Kidney capillary endothelial cell (primary cell): ENCODE results near the gene INPP5K.
"Not testable (repeated sequence)": the region's sequence is repeated elsewhere in the genome, so short reads cannot be mapped to it uniquely, and the experiment has no call there.

Source experiments
- DNase-seq: peaks from one replicate; pipeline ENCODE4 v3.0.0-alpha.2; 2018; ENCODE audit warnings: low spot score

INPP5K gene

DNA sequence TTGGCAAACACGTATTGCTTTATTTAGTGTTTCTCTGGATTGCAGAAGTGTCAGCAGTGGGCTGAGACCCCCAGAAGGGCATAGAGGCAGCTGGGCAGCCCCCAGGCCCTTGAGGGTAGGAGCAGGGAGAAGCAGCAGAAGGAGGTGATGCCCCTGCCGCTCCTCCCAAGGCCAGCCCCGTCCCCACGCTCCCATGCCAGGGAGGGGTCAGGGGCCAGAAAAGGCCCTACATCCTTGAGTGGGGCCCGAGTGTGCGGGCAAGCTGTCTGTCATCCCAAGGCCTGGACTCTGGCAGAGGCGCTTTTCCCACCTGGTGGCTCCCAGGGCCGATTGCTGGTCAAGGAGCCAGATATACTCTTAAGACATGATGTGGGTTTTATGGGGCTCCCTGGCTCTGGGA lies 52.2 kb downstream of the INPP5K start:
- no peak for DNase-seq

DNA sequence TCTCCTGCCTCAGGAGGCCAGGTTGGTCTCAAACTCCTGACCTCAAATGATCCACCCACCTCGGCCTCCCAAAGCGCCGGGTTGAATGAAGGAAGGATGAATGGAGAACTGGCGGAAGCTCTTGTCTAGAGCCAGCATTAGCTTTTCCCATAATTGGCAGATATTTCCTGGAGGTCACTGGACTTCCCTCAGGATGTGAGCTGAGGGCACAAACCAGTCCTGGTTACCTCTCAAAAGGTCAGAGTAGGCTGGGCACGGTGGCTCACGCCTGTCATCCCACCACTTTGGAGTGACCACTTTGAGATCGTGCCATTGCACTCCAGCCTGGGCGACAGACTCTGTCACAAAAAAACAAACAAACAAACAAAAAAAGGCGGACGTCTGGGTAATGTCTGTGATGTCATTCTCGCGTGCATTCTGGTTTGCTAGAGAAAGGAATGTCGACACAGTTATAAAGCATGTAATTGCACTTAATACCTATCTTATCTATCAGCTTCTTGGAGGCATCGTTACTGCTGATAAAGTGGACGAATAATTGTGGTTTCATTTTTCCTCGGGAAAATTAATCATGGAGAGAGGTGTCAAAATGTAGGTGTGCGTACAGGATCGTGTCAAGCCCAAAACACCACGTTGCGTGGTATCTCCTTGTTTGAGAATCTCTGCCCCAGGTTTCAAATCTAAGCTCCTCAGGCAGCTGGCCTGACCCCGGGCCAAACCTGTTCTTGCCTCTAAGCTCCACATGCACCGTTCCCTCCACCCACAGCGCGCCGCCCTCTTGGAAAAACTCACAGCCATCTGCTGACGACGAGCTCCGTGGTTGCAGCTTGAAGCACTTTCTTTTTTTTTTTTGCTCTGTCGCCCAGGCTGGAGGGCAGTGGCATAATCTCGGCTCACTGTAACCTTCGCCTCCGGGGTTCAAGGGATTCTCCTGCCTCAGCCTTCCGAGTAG lies 54.0 kb downstream of the INPP5K start:
- no peak for DNase-seq

DNA sequence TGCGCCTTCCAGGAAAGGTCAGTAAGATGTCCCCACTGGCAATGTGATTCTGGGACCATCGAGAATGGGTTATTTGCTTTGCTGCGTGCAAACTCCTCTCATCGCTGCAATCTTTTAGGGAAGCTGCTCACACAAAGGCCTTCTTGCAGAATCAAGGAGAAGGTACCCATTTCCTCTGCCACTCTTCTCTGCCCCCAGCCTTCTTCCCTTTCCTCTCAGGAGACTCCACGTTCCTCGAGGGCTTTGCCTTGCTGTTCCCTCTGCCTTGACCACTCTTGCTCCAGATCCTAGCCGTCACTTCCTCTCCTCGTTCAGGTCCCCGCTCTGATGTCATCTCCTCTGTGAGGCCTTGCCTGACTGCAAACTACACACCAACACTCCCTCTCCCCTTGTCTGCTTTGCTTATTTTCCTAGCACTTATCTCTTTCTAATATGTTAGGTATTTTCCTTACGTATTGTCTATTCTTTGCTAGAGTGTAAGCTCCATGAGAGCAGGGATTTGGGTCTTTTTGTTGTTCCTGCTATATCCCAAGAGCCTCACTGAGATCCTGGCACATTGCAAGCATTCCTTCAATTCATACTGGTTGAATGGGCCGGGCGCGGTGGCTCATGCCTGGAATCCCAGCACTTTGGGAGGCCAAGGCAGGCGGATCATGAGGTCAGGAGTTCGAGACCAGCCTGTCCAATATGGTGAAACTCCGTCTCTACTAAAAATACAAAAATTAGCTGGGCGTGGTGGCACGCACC lies 55.0 kb downstream of the INPP5K start:
- no peak for DNase-seq

DNA sequence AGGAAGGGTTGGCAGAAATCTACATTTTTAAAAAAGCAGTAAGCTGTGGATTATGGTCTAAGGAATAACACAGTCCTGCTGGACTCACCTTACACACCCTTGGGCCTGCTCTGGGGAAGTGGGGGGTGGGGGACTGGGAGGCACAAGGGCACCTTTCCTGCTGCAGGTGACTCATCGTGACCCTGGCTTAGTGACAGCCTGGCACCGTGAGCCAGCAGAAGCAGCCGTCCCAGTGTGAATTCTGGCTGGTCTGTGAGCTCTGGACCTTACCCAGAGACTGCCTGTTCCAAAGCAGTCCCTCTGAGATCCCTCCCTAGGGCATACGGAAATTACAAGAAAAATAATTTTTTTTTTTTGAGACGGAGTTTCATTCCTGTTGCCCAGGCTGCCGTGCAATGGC lies 56.2 kb downstream of the INPP5K start:
- no peak for DNase-seq

DNA sequence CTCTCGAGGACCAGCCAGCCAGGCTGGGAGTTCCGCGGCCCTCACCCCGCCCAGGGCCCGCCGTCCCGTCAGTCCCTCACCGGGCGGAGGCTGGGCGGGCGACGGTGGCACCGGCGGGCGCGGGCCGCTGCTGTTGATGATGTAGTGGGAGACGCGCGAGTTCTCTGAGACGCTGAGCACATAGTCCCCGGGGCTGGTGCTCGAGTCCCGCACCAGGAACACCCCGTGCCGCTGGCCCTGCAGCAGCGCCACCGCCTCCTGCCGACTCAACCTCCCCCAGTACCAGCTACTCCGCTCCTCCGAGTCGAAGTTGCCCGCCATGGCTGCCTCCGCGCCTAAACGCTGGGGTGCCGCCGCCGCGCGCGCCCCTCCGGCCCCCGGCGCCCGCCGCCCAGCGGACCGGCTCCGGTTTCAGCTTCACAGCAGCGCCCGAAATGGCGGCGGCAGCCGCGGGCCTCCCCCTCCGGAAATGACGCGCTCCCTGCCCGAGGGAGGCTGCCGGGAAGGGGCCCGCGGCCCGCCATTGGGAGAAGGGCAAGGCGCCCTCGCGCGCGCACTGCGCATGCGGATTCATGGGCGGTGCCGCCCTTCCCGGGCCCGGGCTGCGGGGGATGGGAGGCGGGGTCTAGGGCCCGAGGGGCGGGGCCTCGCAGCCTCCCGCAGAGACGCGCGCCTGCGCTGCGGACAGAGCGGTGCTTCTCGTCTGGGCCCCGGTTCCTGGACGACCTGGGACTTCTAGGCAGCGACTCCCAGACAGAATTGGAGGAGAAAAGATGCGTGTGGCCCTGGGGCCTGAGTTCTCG lies 60.4 kb downstream of the INPP5K start, which contains the start of gene CRK:
Gene CRK, minus strand, starts transcription at position 436 of the 803 bp plus-strand sequence. Its CDS starts 115 bp downstream, at position 321.
- peak; percentile 97 for DNase-seq

DNA sequence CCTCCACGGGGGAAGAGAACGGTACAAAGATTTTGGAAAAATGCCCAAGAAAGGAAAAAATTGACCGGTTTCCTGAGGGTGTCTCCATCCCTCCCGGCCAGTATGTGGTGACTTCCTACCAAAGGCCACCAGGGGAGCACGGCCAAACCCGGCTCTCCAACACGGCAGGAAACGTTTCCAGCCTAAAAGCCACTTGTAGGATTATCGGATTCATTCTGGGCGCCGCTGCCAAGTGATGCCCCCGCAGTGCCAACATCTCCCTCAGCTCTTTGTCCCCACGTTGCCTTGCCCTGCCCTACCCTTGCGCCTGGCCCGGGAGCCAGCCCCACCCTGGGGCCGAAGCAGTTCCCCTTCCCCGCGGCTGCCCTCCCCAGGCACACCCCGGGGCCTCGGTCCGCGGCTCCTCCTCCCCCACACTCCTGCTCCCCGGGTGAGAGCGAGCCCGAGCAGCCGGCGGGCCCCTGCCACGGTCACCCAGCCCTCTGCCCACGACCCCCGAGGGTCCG lies 61.1 kb downstream of the INPP5K start:
- peak; percentile 72 for DNase-seq

DNA sequence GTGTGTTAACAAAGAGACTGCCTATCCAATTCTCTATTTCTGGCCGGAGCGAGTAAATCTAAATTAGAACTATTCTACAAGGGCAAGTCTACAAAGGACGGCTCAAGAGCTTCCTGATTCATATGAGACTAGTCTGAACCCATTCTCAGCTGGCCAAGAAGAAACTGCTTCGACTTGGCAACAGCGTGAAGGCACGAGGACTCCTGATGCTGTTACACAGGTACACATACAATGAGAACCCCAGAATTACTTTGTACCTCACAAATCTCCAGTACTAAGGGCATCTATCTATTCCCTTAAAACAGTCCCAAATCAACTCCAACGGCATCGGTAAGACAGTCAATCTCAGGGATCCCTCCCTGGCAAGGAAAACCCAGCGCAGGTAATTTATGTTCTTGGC lies 61.9 kb downstream of the INPP5K start:
- DNase-seq, result no peak

DNA sequence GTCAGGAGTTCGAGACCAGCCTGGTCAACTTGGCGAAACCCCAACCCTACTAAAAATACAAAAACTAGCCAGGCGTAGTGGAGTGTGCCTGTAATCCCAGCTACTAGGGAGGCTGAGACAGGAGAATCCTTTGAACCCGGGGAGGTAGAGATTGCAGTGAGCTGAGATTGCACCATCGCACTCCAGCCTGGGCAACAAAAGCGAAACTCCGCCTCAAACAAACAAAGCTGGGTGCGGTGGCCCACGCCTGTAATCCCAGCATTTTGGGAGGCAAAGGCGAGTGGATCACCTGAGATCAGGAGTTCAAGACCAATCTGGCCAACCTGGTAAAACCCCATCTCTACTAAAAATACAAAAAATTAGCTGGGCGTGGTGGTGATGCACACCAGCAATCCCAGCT lies 62.7 kb downstream of the INPP5K start:
- DNase-seq, result not testable (repeated sequence)

DNA sequence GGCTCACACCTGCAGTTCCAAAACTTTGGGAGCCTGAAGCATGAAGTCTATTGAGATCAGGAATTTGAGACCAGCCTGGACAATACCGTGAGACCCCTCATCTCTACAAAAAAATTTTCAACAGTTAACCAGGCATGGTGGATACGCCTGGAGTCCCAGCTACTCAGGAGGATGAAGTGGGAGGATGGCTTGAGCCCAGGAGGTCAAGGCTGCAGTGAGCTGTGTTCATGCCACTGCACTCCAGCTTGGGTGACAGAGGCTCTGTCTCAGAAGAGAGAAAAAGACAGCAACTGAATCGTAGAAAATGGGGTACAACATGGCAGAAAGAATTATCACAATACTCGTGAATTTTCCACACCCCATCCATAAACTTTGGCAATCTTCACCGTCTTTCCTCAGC lies 63.6 kb downstream of the INPP5K start:
- no peak for DNase-seq

DNA sequence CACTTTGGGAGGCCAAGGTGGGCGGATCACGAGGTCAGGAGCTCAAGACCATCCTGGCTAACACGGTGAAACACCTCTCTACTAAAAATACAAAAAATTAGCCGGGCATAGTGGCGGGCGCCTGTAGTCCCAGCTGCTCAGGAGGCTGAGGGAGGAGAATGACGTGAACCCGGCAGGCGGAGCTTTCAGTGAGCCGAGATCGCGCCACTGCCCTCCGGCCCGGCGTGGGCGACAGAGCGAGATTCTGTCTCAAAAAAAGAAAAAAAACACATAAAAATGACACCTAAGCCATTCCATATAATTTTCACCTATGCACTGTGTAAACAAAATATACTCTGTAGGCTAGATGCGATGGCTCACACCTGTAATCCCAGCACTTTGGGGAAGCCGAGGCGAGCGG lies 66.2 kb downstream of the INPP5K start:
- not testable (repeated sequence) for DNase-seq

DNA sequence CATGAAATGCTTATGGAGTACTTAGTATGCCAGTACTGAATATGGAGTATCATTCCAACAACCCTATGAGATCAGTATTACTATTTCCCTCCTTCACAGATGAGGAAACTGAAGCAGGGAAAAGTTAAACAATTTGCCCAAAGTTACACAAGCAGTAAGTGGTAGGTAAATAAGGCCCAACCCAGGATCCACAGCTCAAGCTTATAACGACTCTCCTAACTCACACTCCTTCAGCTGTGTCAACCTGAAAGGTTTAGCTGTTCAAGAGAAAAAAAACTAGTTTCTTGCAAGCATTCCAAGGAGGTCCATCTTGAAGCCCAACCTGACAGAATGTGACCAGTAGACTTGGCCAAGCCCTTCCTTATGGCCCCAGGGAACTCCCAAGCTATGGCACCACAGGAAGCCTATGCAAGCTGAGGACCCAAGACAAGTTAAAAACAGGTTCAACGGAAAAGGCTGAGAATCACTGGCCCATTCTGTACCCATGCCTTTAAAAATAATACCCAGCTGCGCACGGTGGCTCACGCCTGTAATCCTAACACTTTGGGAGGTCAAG lies 66.9 kb downstream of the INPP5K start:
- DNase-seq, result no peak

DNA sequence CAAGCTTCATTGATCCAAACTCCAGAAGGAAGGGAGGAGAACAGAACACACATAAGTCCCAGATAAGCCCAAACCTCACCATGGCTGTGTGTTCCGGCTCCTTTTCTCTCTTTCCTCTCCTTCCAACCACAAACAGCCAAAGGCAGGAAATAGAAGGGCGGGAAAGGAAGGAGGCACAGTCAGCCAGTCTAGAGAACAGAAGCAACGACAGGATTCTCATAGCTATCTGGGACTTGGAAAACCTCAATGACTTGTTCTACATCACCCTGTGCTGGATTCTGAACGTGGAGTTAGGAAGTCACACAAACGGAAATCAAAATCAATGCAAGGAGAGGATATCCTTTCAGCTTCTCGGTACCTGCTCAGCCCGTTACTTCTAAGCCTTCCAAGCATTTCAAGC lies 69.4 kb downstream of the INPP5K start:
- peak; percentile 92 for DNase-seq

DNA sequence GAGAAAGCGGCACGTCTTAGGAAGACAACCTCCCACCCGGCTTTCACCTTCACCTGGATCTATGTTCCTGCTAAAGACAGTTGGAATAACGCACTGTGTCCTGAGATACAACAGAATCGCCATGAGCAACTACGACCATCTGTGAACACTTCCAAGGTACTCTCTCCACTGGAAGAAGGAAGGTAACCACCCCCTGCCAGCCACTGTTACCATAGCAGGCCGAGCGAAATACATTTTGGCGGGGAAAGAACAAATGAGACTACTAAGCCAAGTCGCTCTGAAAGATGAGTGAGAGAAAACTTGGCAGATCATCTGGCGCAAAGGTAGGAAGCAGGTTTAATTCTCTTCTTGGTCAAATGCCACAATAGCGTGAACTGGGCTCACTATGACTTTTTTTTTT lies 70.2 kb downstream of the INPP5K start:
- DNase-seq, result no peak

DNA sequence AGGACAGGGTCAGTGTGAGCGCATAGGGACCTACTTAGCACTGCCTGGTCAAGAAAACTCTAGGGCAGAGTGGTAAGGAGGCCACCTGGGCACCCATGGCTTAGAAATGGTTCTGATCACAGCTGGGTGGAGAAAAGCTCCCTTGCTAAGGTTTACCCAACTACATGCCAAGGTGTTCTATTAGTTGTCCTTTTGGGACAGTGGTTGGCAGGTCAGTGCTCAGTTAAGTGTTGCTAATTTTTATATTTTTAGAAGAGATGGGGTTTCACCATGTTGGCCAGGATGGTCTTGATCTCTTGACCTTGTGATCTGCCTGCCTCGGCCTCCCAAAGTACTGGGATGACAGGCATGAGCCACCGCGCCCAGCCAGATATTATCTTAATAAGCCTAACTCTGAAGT lies 70.7 kb downstream of the INPP5K start:
- DNase-seq, result not testable (repeated sequence)
